ENCODE measurements around the gene TAF15. TPM values are rescaled to one million over a fixed set of nuclear protein-coding genes. Genes with fewer than 3 reads are reported as not detected.

The TAF15 gene
- total and polyA plus RNA-seq, 10 of the 15 experiments (the other 5 are each of a cell fraction or from before 2014, with no cell fraction given) = 9.5 to 259 (median 40.4) TPM

DNA sequence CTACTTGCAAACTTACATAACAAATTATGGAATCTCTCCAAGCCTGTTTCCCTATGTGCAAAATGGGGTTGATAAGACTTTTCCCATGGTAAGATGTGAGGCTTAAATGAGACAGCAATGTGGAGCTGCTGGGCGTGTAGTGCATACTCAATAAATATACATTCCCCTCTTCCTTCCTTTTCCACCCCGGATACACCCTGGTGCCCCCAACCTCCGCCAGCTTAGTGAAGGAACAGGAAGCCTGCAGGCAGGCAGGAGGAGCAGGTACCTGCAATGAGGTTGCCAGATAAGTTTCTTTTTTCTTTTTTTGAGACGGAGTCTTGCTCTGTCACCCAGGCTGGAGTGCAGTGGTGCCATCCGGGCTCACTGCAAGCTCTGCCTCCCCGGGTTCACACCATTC lies 33.7 kb upstream of the TAF15 start:
- no peak overlapping the region for H2AFZ ChIP-seq (ENCODE audit: control insufficient read depth, low read depth, low read length)
- in situ Hi-C loops (cut with MboI) (no loop called here), intact Hi-C loops (cut with micrococcal nuclease; ENCODE audit: unreplicated experiment) (no loop called here)
- no peak overlapping the region for H3K4me3 ChIP-seq
- no TSS peak for BruUV-seq (replicated peaks)
- no peaks in the 10 kb centered on the region for H3K79me2 ChIP-seq (ENCODE audit: control insufficient read depth, insufficient read depth, low read length)
- RAD21 ChIA-PET (ENCODE audit: unreplicated experiment) = no interaction called here
- SMC1A ChIA-PET (ENCODE audit: uncharacterized antibody, unreplicated experiment) = interaction anchor here (1.2 kb wide), 1 partner anchor 33 kb away, joined by 3 read pairs; the partner anchor contains the start of gene TAF15
- H3K27me3 ChIP-seq (replicated peaks in 1 of 2; ENCODE audit: control insufficient read depth in 2 of 2, insufficient read depth in 2 of 2, low read length in 1 of 2) = peaks cover 3 to 5% of the 10 kb centered on the region in 2 experiments
- no peaks in the 10 kb centered on the region for H4K20me1 ChIP-seq (ENCODE audit: control insufficient read depth, insufficient read depth)
- CTCF ChIA-PET = interaction anchor here (1.0 kb wide), 1 partner anchor 11 kb away, joined by 5 read pairs; no protein-coding TSS in a partner anchor
- no peaks in the 10 kb centered on the region for H3K9me3 ChIP-seq (replicated peaks; ENCODE audit: control insufficient read depth, insufficient read depth, low read length)
- WGBS (ENCODE audit: insufficient coverage, insufficient replicate concordance, low lambda C conversion rate, missing lambda C conversion rate) = 11% methylated on average over 6 of the region's 6 CpGs
- no peaks in the 10 kb centered on the region for H3K4me1 ChIP-seq (ENCODE audit: control insufficient read depth, insufficient read depth, low read length)
- FAIRE-seq (no peak), DNase-seq (ENCODE audit: low read depth, low spot score) (no peak), ATAC-seq (no peak)
- no peak overlapping the region for H3K4me2 ChIP-seq (ENCODE audit: control insufficient read depth, insufficient read depth)
- TF ChIP-seq RAD51 (IDR thresholded peaks at IDR 0.05) (no peak), NBN (IDR thresholded peaks at IDR 0.05) (no peak), EZH2 (IDR thresholded peaks at IDR 0.05; ENCODE audit: borderline replicate concordance, control insufficient read depth, low read depth, low read length) (no peak), EED (IDR thresholded peaks at IDR 0.05; ENCODE audit: low read depth) (no peak), MEF2A (IDR thresholded peaks at IDR 0.05; ENCODE audit: insufficient read depth, low read depth, low read length) (no peak), TCF3 (IDR thresholded peaks at IDR 0.05; ENCODE audit: borderline replicate concordance, insufficient read depth, low read depth, low read length) (no peak), PAX8 (IDR thresholded peaks at IDR 0.05) (no peak), IKZF2 (IDR thresholded peaks at IDR 0.05) (no peak), NRF1 (conservative IDR thresholded peaks at IDR 0.05; ENCODE audit: low read depth, low read length) (no peak), ZBTB4 (CRISPR knock-in tag; IDR thresholded peaks at IDR 0.05) (no peak), GATAD2B (conservative IDR thresholded peaks at IDR 0.05; ENCODE audit: low read depth) (no peak), NFYB (IDR thresholded peaks at IDR 0.05; ENCODE audit: insufficient read depth, low read depth, low read length) (no peak), SKIL (IDR thresholded peaks at IDR 0.05; ENCODE audit: low read depth, poor library complexity, severe bottlenecking) (no peak), ZBTB11 (CRISPR knock-in tag; IDR thresholded peaks at IDR 0.05) (no peak), FOS (IDR thresholded peaks at IDR 0.05; ENCODE audit: borderline replicate concordance, extremely low read depth, insufficient read length) (no peak), NR2F1 (conservative IDR thresholded peaks at IDR 0.05) (no peak), IRF4 (IDR thresholded peaks at IDR 0.05; ENCODE audit: low read depth, low read length) (no peak), CHD4 (IDR thresholded peaks at IDR 0.05) (no peak)
- POLR2A ChIA-PET = no interaction called here
- H3K36me3 ChIP-seq (ENCODE audit: control insufficient read depth in 2 of 2, insufficient read depth in 2 of 2, low read length in 1 of 2) = no peaks in the 10 kb centered on the region
- H3K27ac ChIP-seq (ENCODE audit: control insufficient read depth, insufficient read depth) = no peak overlapping the region
- H3K9ac ChIP-seq (ENCODE audit: control insufficient read depth, insufficient read depth, low read length) = no peak overlapping the region

Measured in GM12878 (cell line).